ENCODE data around the gene ABCB6. TPM values are rescaled to one million over a fixed set of nuclear protein-coding genes. Genes with fewer than 3 reads are reported as not detected.

ABCB6 gene
- total RNA-seq, 1 donor from 2014 or later: 46.1 TPM

DNA sequence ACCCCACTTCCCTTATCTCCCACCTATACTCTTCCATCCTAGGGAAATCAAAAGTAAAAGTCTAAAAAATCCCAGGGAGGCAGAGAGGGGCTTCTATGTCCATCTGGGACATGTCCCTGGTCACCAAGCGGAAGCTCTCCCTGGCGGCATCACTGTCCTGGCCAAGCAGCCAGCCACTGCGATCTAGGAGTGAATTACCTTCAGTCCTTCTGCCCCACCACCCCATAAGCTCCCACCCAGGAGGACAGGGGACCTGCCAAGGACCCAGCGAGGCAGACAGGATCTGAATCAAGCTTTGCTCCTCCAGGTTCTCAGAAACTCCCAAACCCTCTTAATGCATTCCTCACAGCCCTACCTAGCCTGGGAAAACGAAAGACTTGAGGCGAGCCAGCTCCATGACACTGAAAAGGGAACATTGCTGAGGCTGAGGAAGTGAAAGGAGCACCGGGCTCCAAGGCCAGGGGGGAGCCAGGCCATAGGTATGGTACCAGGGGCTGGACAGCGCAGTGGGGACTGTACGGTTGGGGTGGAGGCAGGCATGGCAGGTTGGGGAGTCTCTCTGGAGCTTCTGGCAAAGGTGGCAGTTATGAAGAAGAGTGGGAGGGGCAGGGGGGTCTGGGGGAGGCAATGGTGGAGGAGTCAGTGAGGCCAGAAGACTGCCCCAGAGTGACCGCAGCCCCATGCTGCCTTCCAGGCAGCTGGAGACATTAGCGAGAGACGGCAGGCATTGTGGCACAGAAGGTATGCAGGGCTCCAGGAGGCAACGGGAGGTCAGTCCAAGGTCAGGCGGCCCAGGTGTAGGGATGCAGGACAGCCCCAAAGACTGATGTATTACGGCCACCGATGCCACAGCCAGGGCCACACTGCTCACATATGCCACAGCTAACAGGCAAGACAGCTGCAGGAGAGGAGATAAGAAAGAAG lies 46.3 kb downstream of the ABCB6 start:
- DNase-seq (ENCODE audit: low read depth) (no peak), FAIRE-seq (no peak)
- TF ChIP-seq, protein P1, sequence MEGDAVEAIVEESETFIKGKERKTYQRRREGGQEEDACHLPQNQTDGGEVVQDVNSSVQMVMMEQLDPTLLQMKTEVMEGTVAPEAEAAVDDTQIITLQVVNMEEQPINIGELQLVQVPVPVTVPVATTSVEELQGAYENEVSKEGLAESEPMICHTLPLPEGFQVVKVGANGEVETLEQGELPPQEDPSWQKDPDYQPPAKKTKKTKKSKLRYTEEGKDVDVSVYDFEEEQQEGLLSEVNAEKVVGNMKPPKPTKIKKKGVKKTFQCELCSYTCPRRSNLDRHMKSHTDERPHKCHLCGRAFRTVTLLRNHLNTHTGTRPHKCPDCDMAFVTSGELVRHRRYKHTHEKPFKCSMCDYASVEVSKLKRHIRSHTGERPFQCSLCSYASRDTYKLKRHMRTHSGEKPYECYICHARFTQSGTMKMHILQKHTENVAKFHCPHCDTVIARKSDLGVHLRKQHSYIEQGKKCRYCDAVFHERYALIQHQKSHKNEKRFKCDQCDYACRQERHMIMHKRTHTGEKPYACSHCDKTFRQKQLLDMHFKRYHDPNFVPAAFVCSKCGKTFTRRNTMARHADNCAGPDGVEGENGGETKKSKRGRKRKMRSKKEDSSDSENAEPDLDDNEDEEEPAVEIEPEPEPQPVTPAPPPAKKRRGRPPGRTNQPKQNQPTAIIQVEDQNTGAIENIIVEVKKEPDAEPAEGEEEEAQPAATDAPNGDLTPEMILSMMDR (IDR thresholded peaks at IDR 0.05; ENCODE audit: insufficient read depth, low read length, severe bottlenecking): no peak
- H3K36me3 ChIP-seq (ENCODE audit: control insufficient read depth, insufficient read depth, low read length): peaks cover 11% of the 10 kb centered on the region
- no peaks in the 10 kb centered on the region for H3K27me3 ChIP-seq (ENCODE audit: control insufficient read depth, insufficient read depth, low read length)
- H3K4me3 ChIP-seq (ENCODE audit: low read depth, low read length): no peak overlapping the region

DNA sequence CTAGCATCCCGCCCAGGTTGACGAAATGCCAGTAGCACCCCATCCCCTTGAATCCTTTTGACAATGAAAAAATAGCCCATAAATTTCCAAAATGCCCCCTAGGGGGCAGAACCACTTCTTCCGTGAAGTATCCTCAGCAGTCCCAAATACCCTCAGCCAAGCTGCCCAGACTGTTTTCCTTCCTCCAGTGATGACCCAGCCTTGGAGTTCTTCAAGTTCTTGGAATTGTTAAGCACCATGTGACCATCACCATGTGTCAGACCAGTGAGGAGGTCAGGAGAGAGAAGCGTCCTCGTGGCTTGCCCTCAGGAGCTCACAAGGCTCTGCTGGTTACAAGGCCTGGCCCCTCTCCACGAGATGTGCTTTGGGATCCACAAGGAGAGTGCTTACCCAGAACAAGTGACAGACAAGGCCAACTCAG lies 47.5 kb downstream of the ABCB6 start:
- peaks cover 11% of the 10 kb centered on the region for H3K36me3 ChIP-seq (ENCODE audit: control insufficient read depth, insufficient read depth, low read length)
- no peaks in the 10 kb centered on the region for H3K27me3 ChIP-seq (ENCODE audit: control insufficient read depth, insufficient read depth, low read length)
- H3K4me3 ChIP-seq (ENCODE audit: low read depth, low read length): no peak overlapping the region
- no peak for FAIRE-seq
- TF ChIP-seq, protein P1 (IDR thresholded peaks at IDR 0.05; ENCODE audit: insufficient read depth, low read length, severe bottlenecking): peak; percentile 73
- DNase-seq (ENCODE audit: low read depth): peak; percentile 58

DNA sequence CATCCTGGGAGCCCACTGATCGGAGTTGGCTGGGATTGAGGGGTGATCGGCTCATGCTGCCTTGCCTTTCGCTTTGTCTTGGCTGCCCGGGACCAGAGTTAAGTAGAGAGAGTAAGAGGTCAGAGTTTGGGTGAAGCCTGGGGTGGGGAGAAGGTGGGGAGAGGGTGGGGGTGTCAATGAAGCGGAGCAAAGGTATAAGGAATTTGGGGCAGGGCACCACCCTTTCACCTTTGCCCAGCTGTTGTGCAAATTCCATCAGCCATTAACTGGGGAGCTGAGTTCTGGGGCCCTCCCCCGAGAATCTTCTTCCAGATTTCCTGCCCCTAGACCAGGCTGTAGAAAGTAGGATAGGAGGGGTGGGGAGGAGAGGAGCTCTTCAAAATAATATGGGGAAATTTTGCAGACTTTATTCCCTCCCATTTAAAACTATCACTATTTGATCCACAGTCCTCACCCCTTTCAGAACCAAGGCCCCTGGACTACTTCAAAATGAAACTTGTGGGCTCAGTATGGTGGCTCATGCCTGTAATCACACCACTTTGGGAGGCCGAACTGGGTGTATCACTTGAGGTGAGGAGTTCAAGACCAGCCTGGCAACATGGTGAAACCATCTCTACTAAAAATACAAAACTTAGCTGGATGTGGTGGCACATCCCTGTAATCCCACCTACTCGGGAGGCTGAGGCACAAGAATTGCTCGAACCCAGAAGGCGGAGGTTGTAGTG lies 48.7 kb downstream of the ABCB6 start, which contains the start of gene SLC23A3:
SLC23A3 (minus strand) TSS at position 100 of the 725 bp plus-strand sequence; CDS start at position 55, 45 bp downstream.
- TF ChIP-seq, protein P1 (IDR thresholded peaks at IDR 0.05; ENCODE audit: insufficient read depth, low read length, severe bottlenecking): no peak
- Histone ChIP-seq H3K4me3 (ENCODE audit: low read depth, low read length) (no peak within 1 kb of the TSS), H3K27me3 (ENCODE audit: control insufficient read depth, insufficient read depth, low read length) (no peaks in the 10 kb centered on the region), H3K36me3 (ENCODE audit: control insufficient read depth, insufficient read depth, low read length) (peaks cover 8% of the 10 kb centered on the region)
- DNase-seq (ENCODE audit: low read depth) (no peak), FAIRE-seq (no peak)

DNA sequence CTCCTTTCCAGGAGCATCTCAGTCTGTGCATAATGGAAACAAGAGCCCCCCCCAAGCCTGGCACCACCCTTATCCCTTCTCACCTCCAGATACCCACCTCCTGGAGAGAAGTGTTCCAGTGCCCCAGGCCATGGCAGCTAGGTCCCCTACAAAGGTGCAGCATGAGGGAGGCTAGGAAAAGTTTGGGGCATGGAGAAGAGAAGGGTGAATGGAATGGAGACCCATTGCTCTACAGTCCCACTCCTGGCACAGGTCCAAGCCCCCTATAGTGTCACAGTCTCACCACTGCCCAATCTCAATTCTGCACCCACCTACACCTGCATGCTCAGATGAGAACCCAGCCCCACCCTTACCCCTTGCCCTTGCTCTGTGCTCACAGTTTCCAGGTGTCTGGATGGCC lies 49.8 kb downstream of the ABCB6 start:
- FAIRE-seq: peak; percentile 28
- TF ChIP-seq, protein P1 (IDR thresholded peaks at IDR 0.05; ENCODE audit: insufficient read depth, low read length, severe bottlenecking): no peak
- H3K36me3 ChIP-seq (ENCODE audit: control insufficient read depth, insufficient read depth, low read length): peaks cover 4% of the 10 kb centered on the region

DNA sequence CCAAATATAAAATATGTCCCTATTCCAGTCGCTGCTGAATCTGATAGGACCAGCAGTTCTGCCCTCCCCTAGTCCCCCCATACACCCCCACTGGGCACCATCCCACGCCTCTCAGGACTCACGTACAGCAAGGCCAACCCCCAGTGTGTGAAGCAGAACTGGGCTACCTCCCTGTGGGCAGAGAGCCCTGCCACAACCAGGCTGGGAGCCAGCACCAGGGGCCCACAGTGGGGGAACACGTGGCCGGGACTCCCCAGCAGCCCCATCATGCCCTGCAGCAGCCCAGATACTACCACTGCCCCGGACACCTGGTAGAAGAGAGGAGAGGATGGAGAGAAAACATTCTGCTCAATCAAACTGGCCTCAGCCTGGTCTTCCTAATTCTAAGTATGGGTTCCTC lies 50.2 kb downstream of the ABCB6 start:
- no peak for FAIRE-seq
- DNase-seq (ENCODE audit: low read depth): no peak

More for the DNA sequence above, 49.8 kb downstream of the ABCB6 start:
- Histone ChIP-seq H3K4me3 (ENCODE audit: low read depth, low read length) (no peak overlapping the region), H3K27me3 (ENCODE audit: control insufficient read depth, insufficient read depth, low read length) (no peaks in the 10 kb centered on the region)
- no peak for DNase-seq (ENCODE audit: low read depth)

More for the DNA sequence above, 50.2 kb downstream of the ABCB6 start:
- TF ChIP-seq, protein P1 (IDR thresholded peaks at IDR 0.05; ENCODE audit: insufficient read depth, low read length, severe bottlenecking): no peak
- Histone ChIP-seq H3K4me3 (ENCODE audit: low read depth, low read length) (no peak overlapping the region), H3K27me3 (ENCODE audit: control insufficient read depth, insufficient read depth, low read length) (no peaks in the 10 kb centered on the region), H3K36me3 (ENCODE audit: control insufficient read depth, insufficient read depth, low read length) (peaks cover 4% of the 10 kb centered on the region)

All from bronchial epithelial cell (primary cell).